C4-2B (cell line): ENCODE measurements around the gene HTT.

Experiments used
- CTCF ChIP-seq: fragments of 450-650 bp; conservative IDR thresholded peaks from 2 replicates; pipeline ENCODE4 v1.5.1; 2017; ENCODE audit warnings: mild to moderate bottlenecking
- ZFX ChIP-seq: fragments of 450-650 bp; IDR thresholded peaks from 2 replicates; pipeline ENCODE4 v1.6.1; 2017

- no peak for TF ChIP-seq CTCF
- no peak for TF ChIP-seq ZFX
Observed at GRCh38 chr4:3112201-3112600, 37.7 kb downstream of the HTT start.
